Uterus (tissue), 4 donors: ENCODE data around the gene USB1. TPM values are rescaled to one million over a fixed set of nuclear protein-coding genes. Genes with fewer than 3 reads are reported as not detected.

Experiments
- DNase-seq, 2 donors: peaks; one replicate each; pipeline ENCODE4 v3.0.0-alpha.2; 2019 to 2020
- H3K27ac ChIP-seq, 2 donors: fragments of 200-600 bp; sonication (generic); 1 replicate in 1 of 2; 2 replicates in 1 of 2; pipeline ENCODE4 v1.5.1; 2016 to 2018
- H3K27me3 ChIP-seq, 2 donors: fragments of 200-600 bp; sonication (generic); one replicate each; pipeline ENCODE4 v1.5.1; 2018 to 2019; ENCODE audit warnings: control low read depth in 1 of 2
- H3K36me3 ChIP-seq, 2 donors: fragments of 200-600 bp; sonication (generic); one replicate each; pipeline ENCODE4 v1.5.1; 2019; ENCODE audit warnings: control low read depth in 1 of 2
- H3K4me1 ChIP-seq, 2 donors: fragments of 200-600 bp; sonication (generic); one replicate each; pipeline ENCODE4 v1.5.1; 2018 to 2019; ENCODE audit warnings: control low read depth in 1 of 2
- H3K4me3 ChIP-seq, 2 donors: fragments of 200-600 bp; sonication (generic); 1 replicate in 1 of 2; 2 replicates in 1 of 2; pipeline ENCODE4 v1.5.1; 2018 to 2019; ENCODE audit warnings: mild to moderate bottlenecking in 1 of 2
- H3K9me3 ChIP-seq, 2 donors: fragments of 200-600 bp; sonication (generic); one replicate each; pipeline ENCODE4 v1.5.1; 2019; ENCODE audit warnings: control low read depth in 1 of 2
- CTCF ChIP-seq, 4 experiments: fragments of 200-600 bp in 2 of 4; fragments of 450-650 bp in 2 of 4; sonication (generic) in 2 of 4; IDR thresholded peaks; one replicate each; pipeline ENCODE4 v1.5.1; 2016 to 2019; ENCODE audit warnings: antibody characterized with exemption in 4 of 4, mild to moderate bottlenecking in 2 of 4, moderate library complexity in 1 of 4
- POLR2A ChIP-seq, 2 donors: fragments of 450-650 bp; IDR thresholded peaks; one replicate each; pipeline ENCODE4 v1.6.1; 2016; ENCODE audit warnings: antibody characterized with exemption in 2 of 2, mild to moderate bottlenecking in 1 of 2, moderate library complexity in 1 of 2
- intact Hi-C: fragments of 100-400 bp; cut with DNase I; formaldehyde crosslinking; loops from one replicate; pipeline ENCODE4 v1.15.1; 2023; ENCODE audit warnings: low total_unique reads
- total RNA-seq, 4 donors: library from RNA; depleted of rRNA in 3 of 4; stranded (reverse); fragments of >200 nt in 3 of 4; gene quantifications; one replicate each; pipeline versions ENCODE4 v1.1.0 to v1.2.4, GENCODE V29; 2014 to 2023
- donor health status: DM: yes; HTN: yes; CAD: no.

The USB1 gene
- total RNA-seq, 4 donors from 2014 or later: 2.0 to 34.9 (median 14.9) TPM

GRCh38 chr16:58026139-58026704 lies 25.0 kb downstream of the USB1 start:
- TF ChIP-seq CTCF (IDR thresholded peaks at IDR 0.05): peak in 1 of 4 experiments; percentile 11
- no peak for TF ChIP-seq POLR2A (IDR thresholded peaks at IDR 0.05)
- H3K27ac ChIP-seq: peak overlapping the region; percentile 54 to 70
- H3K27me3 ChIP-seq: no peaks in the 10 kb centered on the region
- H3K9me3 ChIP-seq: no peaks in the 10 kb centered on the region
- H3K36me3 ChIP-seq: no peaks in the 10 kb centered on the region
- peak in 1 of 2 donors; percentile 37 for DNase-seq
- intact Hi-C loops: no loop called here
- H3K4me1 ChIP-seq: peaks cover 0 to 9% of the 10 kb centered on the region in 2 donors
- peak overlapping the region; percentile 42 to 65 for H3K4me3 ChIP-seq

- no peak for TF ChIP-seq CTCF (IDR thresholded peaks at IDR 0.05)
- TF ChIP-seq POLR2A (IDR thresholded peaks at IDR 0.05): no peak
- Histone ChIP-seq H3K27ac (peak overlapping the region in 1 of 2 donors; percentile 1), H3K4me3 (peak overlapping the region; percentile 42 to 65), H3K9me3 (no peaks in the 10 kb centered on the region), H3K27me3 (no peaks in the 10 kb centered on the region), H3K4me1 (peaks cover 0 to 9% of the 10 kb centered on the region in 2 donors), H3K36me3 (no peaks in the 10 kb centered on the region)
- DNase-seq: no peak
- intact Hi-C loops: no loop called here
Measured at GRCh38 chr16:58026705-58027160, 25.5 kb downstream of the USB1 start.

- H3K4me3 ChIP-seq: peak overlapping the region; percentile 42 to 65
- H3K9me3 ChIP-seq: no peaks in the 10 kb centered on the region
- TF ChIP-seq POLR2A (IDR thresholded peaks at IDR 0.05): no peak
- TF ChIP-seq CTCF (IDR thresholded peaks at IDR 0.05): no peak
- H3K4me1 ChIP-seq: peaks cover 0 to 8% of the 10 kb centered on the region in 2 donors
- no peak for DNase-seq
- peak overlapping the region in 1 of 2 donors; percentile 1 for H3K27ac ChIP-seq
- intact Hi-C loops: no loop called here
- no peaks in the 10 kb centered on the region for H3K27me3 ChIP-seq
- no peaks in the 10 kb centered on the region for H3K36me3 ChIP-seq
Measured at GRCh38 chr16:58027161-58027915, 26.1 kb downstream of the USB1 start.

GRCh38 chr16:58027916-58028455 lies 26.8 kb downstream of the USB1 start:
- no peak for DNase-seq
- Histone ChIP-seq H3K4me1 (peaks cover 0 to 1% of the 10 kb centered on the region in 2 donors), H3K27ac (no peak overlapping the region), H3K4me3 (no peak overlapping the region), H3K27me3 (no peaks in the 10 kb centered on the region), H3K36me3 (no peaks in the 10 kb centered on the region), H3K9me3 (no peaks in the 10 kb centered on the region)
- intact Hi-C loops: no loop called here
- TF ChIP-seq CTCF (IDR thresholded peaks at IDR 0.05): no peak
- no peak for TF ChIP-seq POLR2A (IDR thresholded peaks at IDR 0.05)

GRCh38 chr16:58028541-58029070 lies 27.4 kb downstream of the USB1 start:
- no peak for DNase-seq
- Histone ChIP-seq H3K4me3 (no peak overlapping the region), H3K9me3 (no peaks in the 10 kb centered on the region), H3K27ac (no peak overlapping the region), H3K36me3 (no peaks in the 10 kb centered on the region), H3K4me1 (no peaks in the 10 kb centered on the region), H3K27me3 (no peaks in the 10 kb centered on the region)
- TF ChIP-seq CTCF (IDR thresholded peaks at IDR 0.05) (no peak), POLR2A (IDR thresholded peaks at IDR 0.05) (no peak)
- intact Hi-C loops: no loop called here
